GM23338 (cell line): ENCODE data around the gene NAALADL2. TPM values are rescaled to one million over a fixed set of nuclear protein-coding genes. Genes with fewer than 3 reads are reported as not detected.

Experiments used
- ATAC-seq: fragments of 200-7000 bp; cut with Tn5 transposase; 3 replicates; pipeline ENCODE4 v1.9.1; 2020
- DNase-seq: peaks from one replicate; pipeline ENCODE4 v3.0.0-alpha.2; 2015; ENCODE audit warnings: low spot score
- H2AFZ ChIP-seq: fragments of 200-600 bp; sonication (generic); 2 replicates; pipeline ENCODE4 v1.8.0; 2016; ENCODE audit warnings: antibody characterized with exemption, mild to moderate bottlenecking, moderate library complexity
- H3F3A ChIP-seq: fragments of 200-600 bp; sonication (generic); replicated peaks from 2 replicates; pipeline ENCODE4 v1.8.0; 2017; ENCODE audit warnings: antibody characterized with exemption, mixed run types, low read depth
- H3K27ac ChIP-seq: fragments of 200-600 bp; sonication (generic); 2 replicates; pipeline ENCODE4 v1.6.1; 2016; ENCODE audit warnings: low read depth
- H3K27me3 ChIP-seq: fragments of 200-600 bp; sonication (generic); 2 replicates; pipeline ENCODE4 v1.8.0; 2016; ENCODE audit warnings: mild to moderate bottlenecking, mixed run types, moderate library complexity; ENCODE audit not compliant: insufficient read depth
- H3K36me3 ChIP-seq: fragments of 200-600 bp; sonication (generic); 2 replicates; pipeline ENCODE4 v1.8.0; 2016; ENCODE audit warnings: mild to moderate bottlenecking; ENCODE audit not compliant: insufficient read depth
- H3K4me1 ChIP-seq: fragments of 200-600 bp; sonication (generic); 2 replicates; pipeline ENCODE4 v1.8.0; 2016; ENCODE audit warnings: mild to moderate bottlenecking, moderate library complexity; ENCODE audit not compliant: insufficient read depth
- H3K4me2 ChIP-seq: fragments of 200-600 bp; sonication (generic); 2 replicates; pipeline ENCODE4 v1.7.1; 2017; ENCODE audit warnings: mixed run types
- H3K4me3 ChIP-seq: fragments of 200-600 bp; sonication (generic); 2 replicates; pipeline ENCODE4 v1.6.1; 2016; ENCODE audit warnings: mixed run types
- H3K79me2 ChIP-seq: fragments of 200-600 bp; sonication (generic); replicated peaks from 2 replicates; pipeline ENCODE4 v1.8.0; 2017; ENCODE audit warnings: mild to moderate bottlenecking; ENCODE audit not compliant: insufficient read depth
- H3K9me2 ChIP-seq: fragments of 200-600 bp; sonication (generic); 2 replicates; pipeline ENCODE4 v1.8.0; 2017; ENCODE audit not compliant: insufficient read depth
- H4K20me1 ChIP-seq: fragments of 200-600 bp; sonication (generic); replicated peaks from 2 replicates; pipeline ENCODE4 v1.8.0; 2017; ENCODE audit warnings: mild to moderate bottlenecking; ENCODE audit not compliant: insufficient read depth
- H3K27ac Mint-ChIP-seq: 2 replicates; pipeline ENCODE4 v1.8.0; 2020; ENCODE audit warnings: inconsistent platforms, mild to moderate bottlenecking, moderate library complexity, mixed read lengths
- H3K27me3 Mint-ChIP-seq: 3 replicates; pipeline ENCODE4 v1.8.0; 2022; ENCODE audit warnings: low read depth, mild to moderate bottlenecking, moderate library complexity, mixed read lengths, inconsistent platforms; ENCODE audit not compliant: insufficient read depth, poor library complexity
- H3K36me3 Mint-ChIP-seq: 3 replicates; pipeline ENCODE4 v1.8.0; 2021; ENCODE audit warnings: low read depth, mild to moderate bottlenecking, inconsistent platforms, moderate library complexity, mixed read lengths
- H3K4me1 Mint-ChIP-seq: 3 replicates; pipeline ENCODE4 v1.8.0; 2020; ENCODE audit warnings: mild to moderate bottlenecking, inconsistent platforms, mixed read lengths
- H3K4me3 Mint-ChIP-seq: 3 replicates; pipeline ENCODE4 v1.8.0; 2021; ENCODE audit warnings: moderate library complexity, mild to moderate bottlenecking, inconsistent platforms, mixed read lengths
- H3K9me3 Mint-ChIP-seq: 3 replicates; pipeline ENCODE4 v1.8.0; 2020; ENCODE audit warnings: moderate library complexity, mild to moderate bottlenecking, inconsistent platforms, mixed read lengths
- CREB1 ChIP-seq: fragments of 250-450 bp; sonication (Bioruptor Pico); IDR thresholded peaks from 2 replicates; pipeline ENCODE4 v1.5.0; 2020; ENCODE audit warnings: low read depth, mild to moderate bottlenecking, moderate library complexity
- CTCF ChIP-seq, 2 experiments: fragments of 200-600 bp in 1 of 2; sonication (generic) in 1 of 2; conservative IDR thresholded peaks; 2 replicates each; pipeline versions ENCODE4 v1.5.1 to v1.6.1; 2016 to 2017; ENCODE audit warnings: antibody characterized with exemption in 2 of 2, low read depth in 2 of 2, mild to moderate bottlenecking in 2 of 2, moderate library complexity in 1 of 2
- EZH2 ChIP-seq: fragments of 200-600 bp; sonication (generic); IDR thresholded peaks from one replicate; pipeline ENCODE4 v1.8.0; 2017; ENCODE audit warnings: antibody characterized with exemption, mild to moderate bottlenecking, low read depth; ENCODE audit not compliant: unreplicated experiment
- JUNB ChIP-seq: IDR thresholded peaks from one replicate; pipeline ENCODE4 v1.6.1; 2016; ENCODE audit warnings: antibody characterized with exemption; ENCODE audit not compliant: unreplicated experiment
- NANOG ChIP-seq: IDR thresholded peaks from 2 replicates; pipeline ENCODE4 v1.6.1; 2016; ENCODE audit warnings: antibody characterized with exemption, borderline replicate concordance
- POLR2AphosphoS5 ChIP-seq: IDR thresholded peaks from 2 replicates; pipeline ENCODE4 v1.6.1; 2016; ENCODE audit warnings: antibody characterized with exemption, low read depth
- REST ChIP-seq: IDR thresholded peaks from one replicate; pipeline ENCODE4 v1.6.1; 2018; ENCODE audit warnings: antibody characterized with exemption; ENCODE audit not compliant: unreplicated experiment
- STAT1 ChIP-seq: IDR thresholded peaks from one replicate; pipeline ENCODE4 v1.6.1; 2016; ENCODE audit warnings: antibody characterized with exemption; ENCODE audit not compliant: unreplicated experiment
- ZNF114 ChIP-seq: fragments of 250-450 bp; sonication (Bioruptor Pico); IDR thresholded peaks from 2 replicates; pipeline ENCODE4 v1.5.0; 2020; ENCODE audit warnings: mild to moderate bottlenecking, moderate library complexity
- ZNF331 ChIP-seq: fragments of 250-450 bp; sonication (Bioruptor Pico); IDR thresholded peaks from 2 replicates; pipeline ENCODE4 v1.5.0; 2020; ENCODE audit warnings: low read depth, mild to moderate bottlenecking, moderate library complexity
- polyA plus RNA-seq: library from polyadenylated mRNA; unstranded; fragments of >200 nt; fragmentation: Nextera tagmentation; extraction: Ambion mirVana; gene quantifications from 2 replicates; pipeline ENCODE4 v1.2.1, GENCODE V29; 2016
- total RNA-seq: library from RNA; depleted of rRNA; stranded (reverse); fragments of >200 nt; shearing (Covaris generic); gene quantifications from 2 replicates; pipeline ENCODE4 v1.2.3, GENCODE V29; 2014
- TF ChIP-seq, protein P1 (sequence below): fragments of 250-450 bp; sonication (Bioruptor Pico); IDR thresholded peaks from 2 replicates; pipeline ENCODE4 v1.5.0; 2020; ENCODE audit warnings: mild to moderate bottlenecking, moderate library complexity
- TF ChIP-seq, protein P2 (sequence below): IDR thresholded peaks from 2 replicates; pipeline ENCODE4 v1.6.1; 2016; ENCODE audit warnings: antibody characterized with exemption

NAALADL2 gene
- total and polyA plus RNA-seq, 2 experiments from 2014 or later: 1.6 to 2.6 TPM

DNA sequence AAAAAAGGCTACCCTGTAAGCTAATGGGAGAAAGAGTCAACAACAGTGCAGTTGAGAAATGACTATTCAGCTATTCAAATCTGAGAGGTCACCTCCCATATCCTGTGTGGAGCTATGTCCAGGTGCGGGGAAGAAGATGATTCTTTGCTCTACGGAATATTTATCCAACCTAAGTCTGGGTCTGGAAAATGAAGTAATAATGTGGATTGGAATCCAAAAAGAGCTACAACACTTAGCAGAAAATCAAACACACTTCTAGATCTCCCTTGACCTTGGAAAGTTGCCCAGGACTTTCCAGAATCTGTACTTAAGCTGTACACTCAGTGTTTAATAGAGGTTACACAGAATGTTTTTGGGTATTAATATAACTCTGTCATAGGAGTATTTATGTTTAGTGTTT, 251.9 kb downstream of the NAALADL2 start:
- Histone ChIP-seq H3K27ac (no peak overlapping the region), H3F3A (no peaks in the 10 kb centered on the region), H3K9me2 (no peaks in the 10 kb centered on the region), H3K4me2 (no peak overlapping the region), H3K27me3 (no peaks in the 10 kb centered on the region), H3K36me3 (no peaks in the 10 kb centered on the region), H2AFZ (no peak overlapping the region), H3K4me1 (no peaks in the 10 kb centered on the region), H3K4me3 (no peak overlapping the region), H4K20me1 (no peaks in the 10 kb centered on the region), H3K79me2 (no peaks in the 10 kb centered on the region)
- no peak overlapping the region for H3K27ac Mint-ChIP-seq
- H3K4me1 Mint-ChIP-seq: peaks cover 8% of the 10 kb centered on the region; the same call in 2 of the 3 replicates
- H3K4me3 Mint-ChIP-seq: no peak overlapping the region
- H3K36me3 Mint-ChIP-seq: no peaks in the 10 kb centered on the region
- no peak for TF ChIP-seq NANOG
- TF ChIP-seq CREB1 (CRISPR knock-in tag): no peak
- no peak for TF ChIP-seq STAT1
- no peak for TF ChIP-seq JUNB
- no peak for TF ChIP-seq REST
- TF ChIP-seq, protein P1, sequence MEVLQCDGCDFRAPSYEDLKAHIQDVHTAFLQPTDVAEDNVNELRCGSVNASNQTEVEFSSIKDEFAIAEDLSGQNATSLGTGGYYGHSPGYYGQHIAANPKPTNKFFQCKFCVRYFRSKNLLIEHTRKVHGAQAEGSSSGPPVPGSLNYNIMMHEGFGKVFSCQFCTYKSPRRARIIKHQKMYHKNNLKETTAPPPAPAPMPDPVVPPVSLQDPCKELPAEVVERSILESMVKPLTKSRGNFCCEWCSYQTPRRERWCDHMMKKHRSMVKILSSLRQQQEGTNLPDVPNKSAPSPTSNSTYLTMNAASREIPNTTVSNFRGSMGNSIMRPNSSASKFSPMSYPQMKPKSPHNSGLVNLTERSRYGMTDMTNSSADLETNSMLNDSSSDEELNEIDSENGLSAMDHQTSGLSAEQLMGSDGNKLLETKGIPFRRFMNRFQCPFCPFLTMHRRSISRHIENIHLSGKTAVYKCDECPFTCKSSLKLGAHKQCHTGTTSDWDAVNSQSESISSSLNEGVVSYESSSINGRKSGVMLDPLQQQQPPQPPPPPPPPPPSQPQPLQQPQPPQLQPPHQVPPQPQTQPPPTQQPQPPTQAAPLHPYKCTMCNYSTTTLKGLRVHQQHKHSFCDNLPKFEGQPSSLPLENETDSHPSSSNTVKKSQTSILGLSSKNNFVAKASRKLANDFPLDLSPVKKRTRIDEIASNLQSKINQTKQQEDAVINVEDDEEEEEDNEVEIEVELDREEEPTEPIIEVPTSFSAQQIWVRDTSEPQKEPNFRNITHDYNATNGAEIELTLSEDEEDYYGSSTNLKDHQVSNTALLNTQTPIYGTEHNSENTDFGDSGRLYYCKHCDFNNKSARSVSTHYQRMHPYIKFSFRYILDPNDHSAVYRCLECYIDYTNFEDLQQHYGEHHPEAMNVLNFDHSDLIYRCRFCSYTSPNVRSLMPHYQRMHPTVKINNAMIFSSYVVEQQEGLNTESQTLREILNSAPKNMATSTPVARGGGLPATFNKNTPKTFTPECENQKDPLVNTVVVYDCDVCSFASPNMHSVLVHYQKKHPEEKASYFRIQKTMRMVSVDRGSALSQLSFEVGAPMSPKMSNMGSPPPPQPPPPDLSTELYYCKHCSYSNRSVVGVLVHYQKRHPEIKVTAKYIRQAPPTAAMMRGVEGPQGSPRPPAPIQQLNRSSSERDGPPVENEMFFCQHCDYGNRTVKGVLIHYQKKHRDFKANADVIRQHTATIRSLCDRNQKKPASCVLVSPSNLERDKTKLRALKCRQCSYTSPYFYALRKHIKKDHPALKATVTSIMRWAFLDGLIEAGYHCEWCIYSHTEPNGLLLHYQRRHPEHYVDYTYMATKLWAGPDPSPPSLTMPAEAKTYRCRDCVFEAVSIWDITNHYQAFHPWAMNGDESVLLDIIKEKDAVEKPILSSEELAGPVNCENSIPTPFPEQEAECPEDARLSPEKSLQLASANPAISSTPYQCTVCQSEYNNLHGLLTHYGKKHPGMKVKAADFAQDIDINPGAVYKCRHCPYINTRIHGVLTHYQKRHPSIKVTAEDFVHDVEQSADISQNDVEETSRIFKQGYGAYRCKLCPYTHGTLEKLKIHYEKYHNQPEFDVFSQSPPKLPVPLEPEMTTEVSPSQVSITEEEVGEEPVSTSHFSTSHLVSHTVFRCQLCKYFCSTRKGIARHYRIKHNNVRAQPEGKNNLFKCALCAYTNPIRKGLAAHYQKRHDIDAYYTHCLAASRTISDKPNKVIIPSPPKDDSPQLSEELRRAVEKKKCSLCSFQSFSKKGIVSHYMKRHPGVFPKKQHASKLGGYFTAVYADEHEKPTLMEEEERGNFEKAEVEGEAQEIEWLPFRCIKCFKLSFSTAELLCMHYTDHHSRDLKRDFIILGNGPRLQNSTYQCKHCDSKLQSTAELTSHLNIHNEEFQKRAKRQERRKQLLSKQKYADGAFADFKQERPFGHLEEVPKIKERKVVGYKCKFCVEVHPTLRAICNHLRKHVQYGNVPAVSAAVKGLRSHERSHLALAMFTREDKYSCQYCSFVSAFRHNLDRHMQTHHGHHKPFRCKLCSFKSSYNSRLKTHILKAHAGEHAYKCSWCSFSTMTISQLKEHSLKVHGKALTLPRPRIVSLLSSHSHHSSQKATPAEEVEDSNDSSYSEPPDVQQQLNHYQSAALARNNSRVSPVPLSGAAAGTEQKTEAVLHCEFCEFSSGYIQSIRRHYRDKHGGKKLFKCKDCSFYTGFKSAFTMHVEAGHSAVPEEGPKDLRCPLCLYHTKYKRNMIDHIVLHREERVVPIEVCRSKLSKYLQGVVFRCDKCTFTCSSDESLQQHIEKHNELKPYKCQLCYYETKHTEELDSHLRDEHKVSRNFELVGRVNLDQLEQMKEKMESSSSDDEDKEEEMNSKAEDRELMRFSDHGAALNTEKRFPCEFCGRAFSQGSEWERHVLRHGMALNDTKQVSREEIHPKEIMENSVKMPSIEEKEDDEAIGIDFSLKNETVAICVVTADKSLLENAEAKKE (CRISPR knock-in tag): no peak
- no peak for TF ChIP-seq ZNF114 (CRISPR knock-in tag)
- no peak for TF ChIP-seq CTCF (conservative IDR thresholded peaks at IDR 0.05; ENCODE audit: low read depth in 2 of 2)
- TF ChIP-seq, protein P2, sequence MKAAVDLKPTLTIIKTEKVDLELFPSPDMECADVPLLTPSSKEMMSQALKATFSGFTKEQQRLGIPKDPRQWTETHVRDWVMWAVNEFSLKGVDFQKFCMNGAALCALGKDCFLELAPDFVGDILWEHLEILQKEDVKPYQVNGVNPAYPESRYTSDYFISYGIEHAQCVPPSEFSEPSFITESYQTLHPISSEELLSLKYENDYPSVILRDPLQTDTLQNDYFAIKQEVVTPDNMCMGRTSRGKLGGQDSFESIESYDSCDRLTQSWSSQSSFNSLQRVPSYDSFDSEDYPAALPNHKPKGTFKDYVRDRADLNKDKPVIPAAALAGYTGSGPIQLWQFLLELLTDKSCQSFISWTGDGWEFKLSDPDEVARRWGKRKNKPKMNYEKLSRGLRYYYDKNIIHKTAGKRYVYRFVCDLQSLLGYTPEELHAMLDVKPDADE: no peak
- TF ChIP-seq EZH2: no peak
- no peak for TF ChIP-seq POLR2AphosphoS5
- no peak for TF ChIP-seq ZNF331 (CRISPR knock-in tag)
- no peaks in the 10 kb centered on the region for H3K27me3 Mint-ChIP-seq
- ATAC-seq (no peak), DNase-seq (no peak)
- no peaks in the 10 kb centered on the region for H3K9me3 Mint-ChIP-seq
